Stimulated activated naive B cell treated with anti-CD40 and anti-IgM and Interleukin-4, amounts not matched to agents 10 μg/mL and 1 μg/mL and 100 μg/mL, for 72 hours (primary cell): ENCODE data around the gene GPR35.
"Not testable (repeated sequence)": the region's sequence is repeated elsewhere in the genome, so short reads cannot be mapped to it uniquely, and the experiment has no call there.

ENCODE experiments used
- ATAC-seq, 2 donors: fragments of 150-1000 bp; cut with Tn5 transposase; replicated peaks; 2 replicates each; pipeline ENCODE4 v1.10.0; 2021; ENCODE audit warnings: moderate library complexity in 1 of 2
- DNase-seq: peaks from one replicate; pipeline ENCODE4 v3.0.0; 2021
- H3K27ac Mint-ChIP-seq: one replicate; pipeline ENCODE4 v1.8.0; 2022; ENCODE audit warnings: mild to moderate bottlenecking, mixed read lengths
- H3K27me3 Mint-ChIP-seq, 2 donors: one replicate each; pipeline ENCODE4 v1.8.0; 2022; ENCODE audit warnings: mixed read lengths in 2 of 2
- H3K36me3 Mint-ChIP-seq, 2 donors: one replicate each; pipeline ENCODE4 v1.8.0; 2022; ENCODE audit warnings: mixed read lengths in 2 of 2, mild to moderate bottlenecking in 1 of 2
- H3K4me1 Mint-ChIP-seq, 2 donors: one replicate each; pipeline ENCODE4 v1.8.0; 2022; ENCODE audit warnings: mixed read lengths in 2 of 2, mild to moderate bottlenecking in 1 of 2
- H3K4me3 Mint-ChIP-seq, 2 donors: one replicate each; pipeline ENCODE4 v1.8.0; 2022; ENCODE audit warnings: mild to moderate bottlenecking in 2 of 2, mixed read lengths in 2 of 2, moderate library complexity in 1 of 2
- H3K9me3 Mint-ChIP-seq, 2 donors: one replicate each; pipeline ENCODE4 v1.8.0; 2022; ENCODE audit warnings: mixed read lengths in 2 of 2, mild to moderate bottlenecking in 1 of 2

The GPR35 gene

GRCh38 chr2:240672076-240672700 is 46.9 kb downstream of the GPR35 start:
- peaks cover 0 to 2% of the 10 kb centered on the region in 2 donors for H3K4me1 Mint-ChIP-seq
- H3K4me3 Mint-ChIP-seq, result no peak overlapping the region
- H3K36me3 Mint-ChIP-seq, result peaks cover 0 to 1% of the 10 kb centered on the region in 2 donors
- ATAC-seq (no peak), DNase-seq (no peak)
- H3K9me3 Mint-ChIP-seq, result no peaks in the 10 kb centered on the region
- H3K27ac Mint-ChIP-seq, result no peak overlapping the region
- peaks cover 28 to 43% of the 10 kb centered on the region in 2 donors for H3K27me3 Mint-ChIP-seq

GRCh38 chr2:240672701-240673190 is 47.5 kb downstream of the GPR35 start:
- Mint-ChIP-seq H3K4me1 (peaks cover 0 to 2% of the 10 kb centered on the region in 2 donors), H3K36me3 (peaks cover 0 to 1% of the 10 kb centered on the region in 2 donors), H3K27ac (no peak overlapping the region), H3K4me3 (no peak overlapping the region), H3K27me3 (peaks cover 23 to 38% of the 10 kb centered on the region in 2 donors), H3K9me3 (no peaks in the 10 kb centered on the region)
- ATAC-seq, result no peak
- no peak for DNase-seq

GRCh38 chr2:240674461-240675184 is 49.3 kb downstream of the GPR35 start:
- H3K27me3 Mint-ChIP-seq, result peaks cover 16 to 30% of the 10 kb centered on the region in 2 donors
- not testable (repeated sequence) for H3K27ac Mint-ChIP-seq, DNase-seq, H3K4me3 Mint-ChIP-seq, H3K36me3 Mint-ChIP-seq, ATAC-seq, H3K4me1 Mint-ChIP-seq, H3K9me3 Mint-ChIP-seq

- not testable (repeated sequence) for DNase-seq, H3K36me3 Mint-ChIP-seq, H3K4me1 Mint-ChIP-seq, H3K27ac Mint-ChIP-seq, ATAC-seq, H3K4me3 Mint-ChIP-seq, H3K9me3 Mint-ChIP-seq
- H3K27me3 Mint-ChIP-seq, result peaks cover 13 to 23% of the 10 kb centered on the region in 2 donors
Measured at GRCh38 chr2:240675345-240675744, 50.1 kb downstream of the GPR35 start.

GRCh38 chr2:240678043-240678442 is 52.8 kb downstream of the GPR35 start:
- peaks cover 6 to 10% of the 10 kb centered on the region in 2 donors for H3K27me3 Mint-ChIP-seq
- not testable (repeated sequence) for DNase-seq, H3K9me3 Mint-ChIP-seq, H3K27ac Mint-ChIP-seq, ATAC-seq, H3K4me3 Mint-ChIP-seq, H3K4me1 Mint-ChIP-seq, H3K36me3 Mint-ChIP-seq

GRCh38 chr2:240678909-240679308 is 53.6 kb downstream of the GPR35 start:
- not testable (repeated sequence) for H3K4me3 Mint-ChIP-seq, DNase-seq, H3K27ac Mint-ChIP-seq, H3K9me3 Mint-ChIP-seq, H3K4me1 Mint-ChIP-seq, H3K36me3 Mint-ChIP-seq, ATAC-seq
- peaks cover 6 to 10% of the 10 kb centered on the region in 2 donors for H3K27me3 Mint-ChIP-seq

- peak in 1 of 2 donors; percentile 17 for ATAC-seq
- not testable (repeated sequence) for H3K36me3 Mint-ChIP-seq, H3K4me3 Mint-ChIP-seq, H3K27ac Mint-ChIP-seq, H3K27me3 Mint-ChIP-seq, H3K9me3 Mint-ChIP-seq, H3K4me1 Mint-ChIP-seq, DNase-seq
Measured at GRCh38 chr2:240680185-240680584, 54.9 kb downstream of the GPR35 start.
